GM21717 (cell line): Measurements from ENCODE around the gene BARHL1.

Experiments used
- ATAC-seq: cut with Tn5 transposase; IDR thresholded peaks from one replicate; pipeline ENCODE4 v1.9.1; 2021; ENCODE audit warnings: mild to moderate bottlenecking, moderate library complexity; ENCODE audit not compliant: unreplicated experiment

The BARHL1 gene

GRCh38 chr9:132582276-132582785 is at the start of gene BARHL1:
Gene BARHL1, plus strand, starts transcription at chr9:132582606. Its CDS starts 192 bp downstream, at chr9:132582798.
- no peak for ATAC-seq

DNA sequence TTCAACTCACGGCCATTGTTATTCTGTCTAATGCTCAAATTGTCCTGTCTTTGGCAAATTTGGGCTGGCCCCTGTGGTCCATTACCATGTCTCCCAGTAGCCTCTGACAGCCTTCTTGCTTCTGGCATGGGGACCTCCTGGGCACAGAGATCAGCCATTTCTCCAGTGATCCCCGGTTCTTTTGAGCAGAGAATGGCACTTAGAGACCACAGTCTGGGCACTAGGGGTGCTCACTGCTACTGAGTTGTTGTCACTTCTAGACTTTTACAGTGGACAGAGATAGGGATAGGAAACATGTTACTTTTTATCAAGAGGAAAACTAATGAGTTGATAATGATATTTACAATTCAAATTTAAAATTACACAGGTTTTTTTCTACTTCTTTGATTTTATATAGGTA is 47.6 kb upstream of the BARHL1 start:
- no peak for ATAC-seq

- no peak for ATAC-seq
Observed at GRCh38 chr9:132536124-132536523, 46.3 kb upstream of the BARHL1 start.

DNA sequence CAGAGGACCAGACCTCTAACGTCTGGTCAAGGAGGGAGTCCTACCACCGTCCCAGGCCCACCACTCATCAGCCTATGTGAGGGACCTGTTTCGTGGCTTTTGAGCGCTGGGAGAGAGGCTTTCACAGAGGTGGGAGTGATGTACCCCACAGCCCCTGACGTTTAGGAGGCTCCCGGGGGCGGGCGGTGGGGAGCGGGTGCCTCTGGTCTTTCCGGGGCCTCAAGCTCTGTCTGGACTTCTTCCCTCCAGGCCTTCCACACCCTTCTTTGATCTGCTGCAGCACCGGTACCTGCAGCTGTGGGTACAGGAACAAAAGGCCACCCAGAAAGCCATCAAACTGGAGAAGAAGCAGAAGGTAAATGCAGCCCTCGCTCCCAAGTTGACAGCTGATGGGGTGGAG is 45.1 kb upstream of the BARHL1 start:
- no peak for ATAC-seq

DNA sequence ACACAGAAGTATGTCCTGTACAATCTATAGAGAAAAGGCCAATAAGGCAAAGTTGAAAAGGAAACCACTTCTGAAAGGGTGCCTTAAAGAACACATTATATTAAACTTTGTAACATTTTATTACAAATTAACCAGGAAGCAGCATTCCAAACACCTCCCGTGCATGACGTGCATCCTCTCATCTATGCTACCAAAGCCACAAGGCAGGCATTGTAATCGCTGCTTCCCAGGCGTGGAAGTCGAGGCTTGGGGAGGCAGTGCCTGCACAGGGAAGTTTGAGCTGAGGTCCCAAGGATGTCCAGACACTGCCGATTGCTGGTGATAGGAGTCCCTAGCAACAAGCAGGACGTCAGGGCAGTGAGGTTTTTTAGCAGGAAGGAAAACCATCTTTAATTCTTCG is 44.3 kb upstream of the BARHL1 start:
- ATAC-seq, result no peak

GRCh38 chr9:132539096-132539495 is 43.3 kb upstream of the BARHL1 start:
- no peak for ATAC-seq

GRCh38 chr9:132541051-132541450 is 41.4 kb upstream of the BARHL1 start:
- ATAC-seq, result no peak

DNA sequence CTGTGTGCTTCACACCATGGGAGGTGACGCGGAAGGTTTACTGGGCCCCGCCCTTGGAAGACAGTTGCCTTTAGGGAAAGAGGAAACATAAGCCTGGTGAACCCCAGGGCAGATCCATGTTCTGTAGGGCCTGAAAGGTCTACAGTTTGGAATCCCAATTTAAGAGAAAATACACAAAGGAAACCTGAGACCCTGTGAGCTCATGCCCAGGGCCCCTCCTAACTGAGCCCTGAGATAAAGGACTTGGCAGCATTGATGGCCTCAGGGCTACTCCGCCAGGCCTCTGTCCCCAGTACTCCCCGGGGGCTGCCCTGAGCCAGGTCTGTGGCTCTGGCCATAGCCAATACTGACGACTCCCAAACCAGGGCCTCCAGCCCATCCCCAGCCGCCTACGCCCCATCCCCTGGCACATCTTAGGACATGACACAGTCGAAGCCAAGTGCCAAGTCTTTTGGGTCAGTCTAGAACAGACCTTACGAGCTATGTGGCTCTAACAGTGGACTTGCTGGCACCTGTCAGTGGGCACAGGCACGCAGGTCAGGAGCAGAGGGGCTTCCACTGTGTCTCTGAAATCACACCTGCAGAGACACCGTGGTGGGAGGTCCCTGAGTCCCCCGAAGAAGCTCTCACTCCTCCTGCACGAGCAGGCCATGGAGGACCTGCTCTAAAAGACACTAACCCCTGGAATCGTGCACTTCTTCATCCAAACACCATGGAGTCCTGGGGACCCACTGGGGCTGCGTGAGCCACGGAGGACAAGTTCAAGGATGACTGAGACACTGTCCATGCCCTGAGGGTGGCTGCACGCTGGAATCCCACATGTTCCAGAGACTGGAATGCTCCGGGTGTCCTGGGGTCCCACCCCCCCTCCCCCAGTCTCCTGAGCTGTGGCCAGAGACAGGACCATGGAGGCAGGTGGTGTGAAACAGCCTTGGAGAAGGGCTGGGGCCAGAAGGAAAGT is 40.3 kb upstream of the BARHL1 start:
- no peak for ATAC-seq

DNA sequence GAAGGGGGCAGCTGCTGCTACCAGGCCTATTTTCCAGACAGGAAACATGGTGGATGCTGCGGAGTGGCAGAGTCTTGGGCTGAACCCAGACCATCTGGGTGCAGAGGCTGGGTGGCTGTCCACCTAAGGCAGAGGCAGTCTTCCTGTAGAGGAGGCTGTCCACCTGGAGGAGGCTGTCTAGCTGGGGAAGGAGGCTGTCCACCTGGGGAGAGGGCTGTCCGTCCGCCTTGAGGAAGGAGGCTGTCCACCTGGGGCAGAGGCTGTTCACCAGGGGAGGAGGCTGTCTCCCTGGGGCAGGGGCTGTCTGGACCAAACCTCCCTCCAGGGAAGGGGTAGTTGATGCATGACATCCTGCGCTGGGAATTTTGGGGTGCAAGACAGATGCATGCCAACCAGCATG is 39.2 kb upstream of the BARHL1 start:
- ATAC-seq, result no peak

- no peak for ATAC-seq
Observed at GRCh38 chr9:132543960-132544359, 38.4 kb upstream of the BARHL1 start.

DNA sequence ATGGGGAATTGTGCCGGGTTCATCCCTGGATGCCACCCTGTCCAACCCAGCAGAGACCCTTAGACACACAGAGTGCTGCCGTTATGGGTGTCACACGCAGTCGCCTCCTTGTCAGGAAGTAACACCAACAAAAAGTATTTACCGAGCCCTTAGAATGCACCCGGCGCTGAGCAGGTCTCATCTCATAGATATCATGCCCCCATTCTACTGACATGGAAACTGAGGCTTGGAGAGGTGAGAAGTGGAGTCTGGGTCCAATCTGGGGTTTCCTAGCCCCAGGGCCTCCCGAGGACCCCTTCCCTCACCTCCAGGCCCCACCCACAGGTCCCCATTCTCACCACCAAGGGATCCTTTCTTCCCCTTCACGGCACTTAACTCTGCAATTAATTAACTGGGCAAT is 36.8 kb upstream of the BARHL1 start:
- ATAC-seq, result no peak

DNA sequence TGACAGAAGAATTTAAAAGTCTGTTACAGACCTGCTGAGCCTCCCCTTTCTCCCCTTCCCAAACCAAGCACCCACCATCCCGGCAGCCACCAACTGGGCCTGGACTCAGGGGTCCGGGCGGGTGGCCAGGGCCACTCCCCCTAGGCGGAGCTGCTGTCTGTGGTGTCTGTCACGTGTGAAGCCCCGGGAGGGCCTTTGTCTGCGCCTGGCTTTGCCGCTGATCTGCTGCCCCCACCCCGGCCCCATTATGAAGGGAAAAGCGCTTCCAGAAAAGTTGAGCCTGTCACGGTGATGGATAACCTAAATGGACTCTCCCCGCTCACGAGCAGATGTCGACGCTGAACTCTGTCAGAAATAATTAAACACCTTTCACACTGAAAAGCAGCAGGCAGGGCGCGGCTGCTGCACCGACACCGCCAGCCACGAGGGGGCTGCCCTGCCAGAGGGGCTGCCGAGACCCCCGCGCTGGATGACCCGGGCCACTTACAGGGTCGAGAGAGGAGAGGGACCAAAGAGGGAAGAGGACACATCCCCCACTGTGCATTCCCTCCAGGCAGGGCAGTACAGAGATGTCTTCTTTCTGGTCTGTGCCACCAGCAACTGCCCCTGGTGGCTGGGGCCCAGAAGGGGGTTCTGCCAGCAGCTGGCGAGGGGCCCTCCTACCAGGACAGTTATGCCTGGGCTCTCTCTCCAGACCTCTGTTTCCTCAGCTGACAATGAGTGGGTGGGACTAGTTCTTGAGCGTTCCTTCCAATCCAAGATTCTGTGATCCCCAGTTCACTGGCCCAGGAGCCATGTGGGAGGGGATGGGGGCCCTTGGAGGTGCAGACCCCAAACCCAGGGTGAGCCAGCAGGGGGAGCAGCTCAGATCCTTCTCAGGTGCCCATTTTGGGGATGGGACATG is 36.0 kb upstream of the BARHL1 start:
- no peak for ATAC-seq

- ATAC-seq, result no peak
Observed at GRCh38 chr9:132547052-132547431, 35.4 kb upstream of the BARHL1 start.

DNA sequence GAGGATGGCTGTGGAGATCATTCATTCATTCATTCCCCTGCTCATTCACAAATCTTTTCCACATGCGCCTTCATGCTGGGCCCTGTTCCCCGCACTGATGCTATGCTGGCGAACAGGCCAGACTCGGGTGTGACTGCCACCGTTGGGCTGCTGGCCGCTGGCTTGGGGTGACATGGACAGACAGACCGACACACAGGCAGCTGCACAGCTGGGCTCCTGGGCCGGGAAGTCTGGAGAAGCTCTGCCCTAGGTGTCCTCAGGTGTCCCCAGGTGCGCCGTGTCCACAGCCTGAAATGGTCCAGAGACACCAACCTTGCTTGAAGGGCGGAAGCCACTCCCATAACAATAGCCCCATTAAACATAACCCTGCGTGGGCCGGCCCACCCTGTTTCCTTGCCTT is 35.0 kb upstream of the BARHL1 start:
- ATAC-seq, result no peak

- ATAC-seq, result no peak
Observed at GRCh38 chr9:132547976-132548730, 34.3 kb upstream of the BARHL1 start.

GRCh38 chr9:132548751-132549640 is 33.4 kb upstream of the BARHL1 start:
- no peak for ATAC-seq

- ATAC-seq, result no peak
Observed at GRCh38 chr9:132551556-132551955, 30.9 kb upstream of the BARHL1 start.

GRCh38 chr9:132552041-132552440 is 30.4 kb upstream of the BARHL1 start:
- no peak for ATAC-seq

- no peak for ATAC-seq
Observed at GRCh38 chr9:132554755-132555154, 27.7 kb upstream of the BARHL1 start.

GRCh38 chr9:132555528-132555927 is 26.9 kb upstream of the BARHL1 start:
- ATAC-seq, result no peak
